Coronary artery (tissue), 2 donors: ENCODE results near the gene SNX24.

ENCODE experiments used
- DNase-seq: peaks from one replicate; pipeline ENCODE4 v3.0.0-alpha.2; 2017; ENCODE audit warnings: low spot score
- H3K27ac ChIP-seq, 2 donors: fragments of 200-600 bp; sonication (generic); one replicate each; pipeline ENCODE4 v1.5.1; 2016 to 2019
- H3K4me3 ChIP-seq: fragments of 200-600 bp; sonication (generic); 2 replicates; pipeline ENCODE4 v1.5.1; 2016; ENCODE audit warnings: mild to moderate bottlenecking, moderate library complexity
- TF ChIP-seq, protein P1 (sequence below): fragments of 200-600 bp; sonication (generic); IDR thresholded peaks from one replicate; pipeline ENCODE4 v1.5.1; 2019; ENCODE audit warnings: antibody characterized with exemption

SNX24 gene

DNA sequence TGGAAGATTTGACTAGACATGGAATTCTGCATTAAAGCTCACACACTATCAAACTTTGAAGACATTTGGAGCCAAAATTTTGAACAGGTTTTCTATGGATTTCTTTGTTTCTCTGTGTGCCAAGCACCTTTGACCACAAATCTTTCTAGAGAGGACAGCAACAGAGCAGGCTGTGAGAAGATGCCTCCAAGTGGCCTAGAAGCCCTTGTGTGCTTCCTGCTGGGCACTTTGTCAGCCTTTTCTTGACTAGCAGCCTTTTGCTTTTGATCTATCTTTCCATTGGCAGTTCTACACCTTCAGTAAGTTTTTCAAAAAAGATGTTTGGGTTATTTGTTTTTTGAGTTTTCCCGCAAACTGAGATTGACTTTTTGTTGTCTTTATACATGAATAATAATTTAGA is 84.6 kb downstream of the SNX24 start:
- no peak for DNase-seq
- no peak overlapping the region for H3K27ac ChIP-seq
- H3K4me3 ChIP-seq: no peak overlapping the region
- TF ChIP-seq, protein P1, sequence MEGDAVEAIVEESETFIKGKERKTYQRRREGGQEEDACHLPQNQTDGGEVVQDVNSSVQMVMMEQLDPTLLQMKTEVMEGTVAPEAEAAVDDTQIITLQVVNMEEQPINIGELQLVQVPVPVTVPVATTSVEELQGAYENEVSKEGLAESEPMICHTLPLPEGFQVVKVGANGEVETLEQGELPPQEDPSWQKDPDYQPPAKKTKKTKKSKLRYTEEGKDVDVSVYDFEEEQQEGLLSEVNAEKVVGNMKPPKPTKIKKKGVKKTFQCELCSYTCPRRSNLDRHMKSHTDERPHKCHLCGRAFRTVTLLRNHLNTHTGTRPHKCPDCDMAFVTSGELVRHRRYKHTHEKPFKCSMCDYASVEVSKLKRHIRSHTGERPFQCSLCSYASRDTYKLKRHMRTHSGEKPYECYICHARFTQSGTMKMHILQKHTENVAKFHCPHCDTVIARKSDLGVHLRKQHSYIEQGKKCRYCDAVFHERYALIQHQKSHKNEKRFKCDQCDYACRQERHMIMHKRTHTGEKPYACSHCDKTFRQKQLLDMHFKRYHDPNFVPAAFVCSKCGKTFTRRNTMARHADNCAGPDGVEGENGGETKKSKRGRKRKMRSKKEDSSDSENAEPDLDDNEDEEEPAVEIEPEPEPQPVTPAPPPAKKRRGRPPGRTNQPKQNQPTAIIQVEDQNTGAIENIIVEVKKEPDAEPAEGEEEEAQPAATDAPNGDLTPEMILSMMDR: no peak

- TF ChIP-seq, protein P1: no peak
- DNase-seq: no peak
- no peak overlapping the region for H3K4me3 ChIP-seq
- no peak overlapping the region for H3K27ac ChIP-seq
Measured at GRCh38 chr5:122933956-122934355, 88.5 kb downstream of the SNX24 start.

- TF ChIP-seq, protein P1: no peak
- H3K27ac ChIP-seq: no peak overlapping the region
Measured at GRCh38 chr5:122936088-122936487, 90.7 kb downstream of the SNX24 start.

DNA sequence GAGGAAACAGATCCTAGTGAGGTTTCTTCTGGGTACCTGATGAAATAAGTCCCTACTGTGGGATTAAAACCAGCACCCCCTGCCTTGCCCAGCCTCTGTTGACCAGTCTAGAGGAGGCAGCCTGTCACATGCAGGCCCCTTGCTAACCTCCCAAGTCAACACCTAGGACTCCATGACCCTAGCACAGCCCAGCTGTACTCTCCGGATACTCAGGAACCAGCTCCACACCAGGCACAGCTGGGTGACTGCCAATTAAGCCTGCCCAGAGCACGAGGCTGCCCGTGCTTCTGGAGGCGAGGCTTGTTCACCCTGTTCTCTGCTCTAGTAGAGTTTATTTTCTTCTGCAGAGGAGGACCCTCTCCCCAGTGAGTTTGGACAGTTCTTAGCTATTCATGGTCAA is 92.5 kb downstream of the SNX24 start:
- Histone ChIP-seq H3K27ac (peak overlapping the region in 1 of 2 donors; percentile 66), H3K4me3 (no peak overlapping the region)
- no peak for DNase-seq
- TF ChIP-seq, protein P1: no peak

More at GRCh38 chr5:122936088-122936487, 90.7 kb downstream of the SNX24 start:
- no peak for DNase-seq
- H3K4me3 ChIP-seq: no peak overlapping the region

GRCh38 chr5:122940890-122941289 is 95.5 kb downstream of the SNX24 start:
- Histone ChIP-seq H3K4me3 (no peak overlapping the region), H3K27ac (no peak overlapping the region)
- no peak for DNase-seq
- TF ChIP-seq, protein P1: no peak

DNA sequence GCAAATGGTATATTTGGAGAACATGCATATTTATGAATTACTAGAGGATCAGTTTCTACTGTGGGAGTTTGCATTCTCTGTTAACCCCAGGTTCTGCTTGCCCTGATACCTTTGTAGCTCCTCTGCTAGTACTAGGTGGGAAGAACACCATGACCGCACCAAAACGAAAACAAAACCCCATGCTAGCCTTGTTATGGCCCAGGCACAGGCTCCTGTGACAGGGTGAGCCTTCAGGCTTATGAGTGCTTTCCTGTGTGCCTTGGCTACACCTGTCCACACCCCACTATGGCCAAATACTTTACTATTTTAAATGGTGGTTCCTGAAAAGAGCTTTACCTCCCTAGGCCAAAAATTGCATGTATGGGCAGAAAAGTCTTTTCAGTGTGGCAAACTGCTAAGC is 96.3 kb downstream of the SNX24 start:
- TF ChIP-seq, protein P1: no peak
- H3K4me3 ChIP-seq: no peak overlapping the region
- no peak for DNase-seq
- H3K27ac ChIP-seq: no peak overlapping the region

GRCh38 chr5:122942164-122942914 is 96.9 kb downstream of the SNX24 start:
- Histone ChIP-seq H3K4me3 (no peak overlapping the region), H3K27ac (no peak overlapping the region)
- no peak for DNase-seq
- TF ChIP-seq, protein P1: no peak
